ENCODE results near the gene PEG3. TPM values are rescaled to one million over a fixed set of nuclear protein-coding genes. Genes with fewer than 3 reads are reported as not detected.

Gene PEG3
- total RNA-seq, 2 donors from 2014 or later, result not detected

- no peak overlapping the region for H3K27ac ChIP-seq (ENCODE audit: low read depth, low read length)
- DNase-seq, result no peak
- no peaks in the 10 kb centered on the region for H3K4me1 Mint-ChIP-seq
- peaks cover 87% of the 10 kb centered on the region for H3K9me3 ChIP-seq (ENCODE audit: control insufficient read depth, low read length)
- peaks cover 1% of the 10 kb centered on the region for H3K27me3 Mint-ChIP-seq (ENCODE audit: insufficient read depth)
- H3K4me3 ChIP-seq (ENCODE audit: low read length), result no peak overlapping the region
- H3K27ac Mint-ChIP-seq, result no peak overlapping the region
- no peaks in the 10 kb centered on the region for H3K36me3 ChIP-seq (ENCODE audit: control insufficient read depth, insufficient read depth, low read length)
- H3K36me3 Mint-ChIP-seq (ENCODE audit: low read depth), result peaks cover 5% of the 10 kb centered on the region
- H3K27me3 ChIP-seq (ENCODE audit: control insufficient read depth, insufficient read depth, low read length, poor library complexity, severe bottlenecking), result no peaks in the 10 kb centered on the region
- H3K4me1 ChIP-seq (ENCODE audit: control insufficient read depth, insufficient read depth, low read length), result no peaks in the 10 kb centered on the region
- no peak overlapping the region for H3K9ac ChIP-seq (ENCODE audit: extremely low read depth, low read length, poor library complexity, severe bottlenecking)
- peaks cover 49% of the 10 kb centered on the region for H3K9me3 Mint-ChIP-seq
- H3K4me3 Mint-ChIP-seq, result no peak overlapping the region
- WGBS, 2 experiments (ENCODE audit: insufficient coverage in 1 of 2, insufficient read length in 1 of 2), result 94% methylated on average over 14 to 48 of the region's 48 CpGs
- TF ChIP-seq CTCF (conservative IDR thresholded peaks at IDR 0.05), result no peak
Measured at GRCh38 chr19:56839652-56840450, 675 bp downstream of the PEG3 start.

GRCh38 chr19:56838909-56839651 is 1.4 kb downstream of the PEG3 start:
- Mint-ChIP-seq H3K4me3 (no peak overlapping the region), H3K36me3 (ENCODE audit: low read depth) (peaks cover 5% of the 10 kb centered on the region), H3K27ac (no peak overlapping the region), H3K9me3 (peaks cover 57% of the 10 kb centered on the region), H3K27me3 (ENCODE audit: insufficient read depth) (peaks cover 1% of the 10 kb centered on the region), H3K4me1 (no peaks in the 10 kb centered on the region)
- peaks cover 87% of the 10 kb centered on the region for H3K9me3 ChIP-seq (ENCODE audit: control insufficient read depth, low read length)
- no peak overlapping the region for H3K4me3 ChIP-seq (ENCODE audit: low read length)
- no peaks in the 10 kb centered on the region for H3K27me3 ChIP-seq (ENCODE audit: control insufficient read depth, insufficient read depth, low read length, poor library complexity, severe bottlenecking)
- no peak overlapping the region for H3K27ac ChIP-seq (ENCODE audit: low read depth, low read length)
- WGBS, 2 experiments (ENCODE audit: insufficient coverage in 1 of 2, insufficient read length in 1 of 2), result 77 to 87% methylated on average over 23 to 34 of the region's 34 CpGs
- H3K4me1 ChIP-seq (ENCODE audit: control insufficient read depth, insufficient read depth, low read length), result no peaks in the 10 kb centered on the region
- no peak for DNase-seq
- H3K9ac ChIP-seq (ENCODE audit: extremely low read depth, low read length, poor library complexity, severe bottlenecking), result no peak overlapping the region
- no peaks in the 10 kb centered on the region for H3K36me3 ChIP-seq (ENCODE audit: control insufficient read depth, insufficient read depth, low read length)
- TF ChIP-seq CTCF (conservative IDR thresholded peaks at IDR 0.05), result no peak

- no peaks in the 10 kb centered on the region for H3K27me3 ChIP-seq (ENCODE audit: control insufficient read depth, insufficient read depth, low read length, poor library complexity, severe bottlenecking)
- TF ChIP-seq CTCF (conservative IDR thresholded peaks at IDR 0.05), result no peak
- H3K4me3 ChIP-seq (ENCODE audit: low read length), result no peak overlapping the region
- DNase-seq, result no peak
- Mint-ChIP-seq H3K4me3 (no peak overlapping the region), H3K9me3 (peaks cover 65% of the 10 kb centered on the region), H3K27me3 (ENCODE audit: insufficient read depth) (peaks cover 1% of the 10 kb centered on the region), H3K27ac (no peak overlapping the region), H3K4me1 (no peaks in the 10 kb centered on the region), H3K36me3 (ENCODE audit: low read depth) (peaks cover 5% of the 10 kb centered on the region)
- H3K9me3 ChIP-seq (ENCODE audit: control insufficient read depth, low read length), result peaks cover 88% of the 10 kb centered on the region
- no peak overlapping the region for H3K9ac ChIP-seq (ENCODE audit: extremely low read depth, low read length, poor library complexity, severe bottlenecking)
- 91 to 92% methylated on average over 25 to 44 of the region's 44 CpGs for WGBS, 2 experiments (ENCODE audit: insufficient coverage in 1 of 2, insufficient read length in 1 of 2)
- H3K27ac ChIP-seq (ENCODE audit: low read depth, low read length), result no peak overlapping the region
- H3K36me3 ChIP-seq (ENCODE audit: control insufficient read depth, insufficient read depth, low read length), result no peaks in the 10 kb centered on the region
- no peaks in the 10 kb centered on the region for H3K4me1 ChIP-seq (ENCODE audit: control insufficient read depth, insufficient read depth, low read length)
Measured at GRCh38 chr19:56838024-56838908, 2.3 kb downstream of the PEG3 start.

Measured in endodermal cell (in vitro differentiated cells).